Measurements from ENCODE around the gene CRADD. TPM values are rescaled to one million over a fixed set of nuclear protein-coding genes. Genes with fewer than 3 reads are reported as not detected.
"Not testable (repeated sequence)": the region's sequence is repeated elsewhere in the genome, so short reads cannot be mapped to it uniquely, and the experiment has no call there.

CRADD gene
- total RNA-seq, 1 donor from 2014 or later: 30.3 TPM

DNA sequence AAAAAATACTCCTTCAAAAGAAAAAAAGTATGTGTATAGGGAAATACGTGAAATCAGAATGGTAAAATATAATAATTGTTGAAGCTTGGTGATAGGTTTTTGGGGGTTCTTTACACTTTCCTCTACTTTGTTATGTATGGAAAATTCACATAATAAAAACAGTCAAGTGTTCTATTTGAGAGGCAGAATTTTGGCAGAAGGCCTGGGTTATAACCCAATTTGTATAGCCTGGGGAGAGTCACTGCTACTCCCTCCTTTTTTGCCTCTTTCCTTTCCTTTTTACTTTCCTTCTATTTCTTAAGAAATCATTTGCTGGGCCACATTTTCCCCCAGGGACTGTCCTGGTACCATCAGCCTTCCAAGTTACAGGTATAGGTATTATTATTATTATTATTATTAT lies 105.7 kb downstream of the CRADD start:
- DNase-seq (ENCODE audit: low spot score): no peak

DNA sequence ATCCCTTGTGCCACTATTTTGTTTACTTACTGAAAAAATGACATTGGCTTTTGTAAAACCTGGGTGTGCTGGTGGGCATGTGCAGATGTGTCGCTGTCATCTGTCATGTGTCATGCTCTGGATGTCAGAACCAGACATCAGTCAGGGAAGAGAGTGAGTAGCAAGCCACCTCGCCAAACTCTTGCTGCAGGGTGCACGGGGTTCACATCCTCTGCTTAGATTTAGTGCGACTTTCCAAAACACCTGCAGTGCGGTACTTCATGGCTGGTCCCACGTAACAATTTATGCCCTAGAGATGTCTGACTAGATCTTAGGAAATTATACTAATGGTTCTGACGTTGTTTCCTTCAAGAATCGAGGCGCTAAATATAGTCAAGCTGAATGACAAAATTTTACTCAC lies 106.7 kb downstream of the CRADD start:
- DNase-seq (ENCODE audit: low spot score): peak; percentile 5

DNA sequence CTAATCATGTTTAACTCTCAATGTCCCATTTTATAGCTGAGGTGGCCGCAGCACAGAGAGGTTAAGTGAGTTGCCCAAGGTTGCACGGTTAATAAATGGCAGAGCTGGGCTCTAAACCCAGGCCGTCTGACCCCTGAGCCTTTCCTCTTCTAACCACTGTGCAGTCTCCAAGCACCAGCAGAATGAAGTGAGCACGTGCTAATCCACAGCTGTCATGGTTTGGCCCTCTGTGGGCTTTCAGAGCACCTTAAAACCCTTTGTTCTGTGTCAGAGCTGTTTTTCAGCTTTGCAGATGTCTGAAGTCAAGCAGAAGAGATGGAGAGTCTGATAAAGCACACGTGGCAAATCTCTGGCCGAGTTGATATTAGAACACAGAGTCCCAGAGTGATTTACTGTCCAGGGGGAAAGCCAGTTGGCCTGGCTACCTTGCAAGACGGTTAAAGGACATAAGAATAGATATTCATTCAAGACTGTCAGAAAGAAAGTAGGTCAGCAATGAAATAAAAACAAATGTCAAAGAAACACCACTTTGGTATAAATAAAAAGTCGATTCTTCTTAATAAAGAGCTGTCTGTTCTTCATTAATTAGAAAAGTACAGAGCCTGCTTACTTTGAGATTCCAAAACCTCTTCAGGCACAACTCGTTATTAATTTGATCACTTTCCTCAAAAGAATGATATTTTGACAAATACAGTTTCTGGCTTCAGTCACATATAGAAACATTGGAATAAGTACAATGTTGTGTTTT lies 107.3 kb downstream of the CRADD start:
- DNase-seq (ENCODE audit: low spot score): peak; percentile 76

DNA sequence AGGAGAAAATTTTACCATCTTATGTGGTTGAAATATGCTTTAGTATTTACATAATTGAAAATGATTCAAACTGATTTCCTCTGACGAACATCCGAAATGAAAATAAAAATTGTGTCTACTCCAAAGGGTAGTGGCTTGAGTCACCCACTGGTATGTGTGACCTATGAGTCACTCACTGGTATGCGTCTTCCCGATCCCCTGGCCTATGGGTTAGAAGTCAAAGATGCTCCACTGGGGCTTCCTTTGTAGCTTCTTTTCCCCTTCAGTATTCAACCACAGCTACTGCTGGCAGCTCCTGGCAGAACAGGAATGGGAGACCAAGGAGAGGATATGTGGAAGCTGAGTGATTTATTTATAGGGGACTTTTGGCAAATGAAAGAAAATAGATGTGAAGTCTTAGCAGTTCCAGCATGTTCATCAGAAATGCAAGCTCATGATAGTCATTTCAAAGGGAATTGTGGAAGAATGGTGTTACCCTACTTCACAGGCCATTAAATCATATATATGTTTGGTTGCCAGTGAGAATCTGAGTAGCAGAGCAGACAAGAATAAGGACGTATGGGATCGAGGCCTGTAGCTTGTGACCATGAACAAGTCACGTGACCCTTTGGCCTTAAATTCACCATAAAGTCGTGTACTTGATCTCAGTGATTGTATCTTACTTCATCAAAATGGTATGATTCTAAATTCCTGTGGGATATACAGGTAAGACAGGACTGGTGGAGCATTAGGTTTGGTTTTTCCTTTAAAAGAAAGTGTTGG lies 108.3 kb downstream of the CRADD start:
- peak; percentile 60 for DNase-seq (ENCODE audit: low spot score)

DNA sequence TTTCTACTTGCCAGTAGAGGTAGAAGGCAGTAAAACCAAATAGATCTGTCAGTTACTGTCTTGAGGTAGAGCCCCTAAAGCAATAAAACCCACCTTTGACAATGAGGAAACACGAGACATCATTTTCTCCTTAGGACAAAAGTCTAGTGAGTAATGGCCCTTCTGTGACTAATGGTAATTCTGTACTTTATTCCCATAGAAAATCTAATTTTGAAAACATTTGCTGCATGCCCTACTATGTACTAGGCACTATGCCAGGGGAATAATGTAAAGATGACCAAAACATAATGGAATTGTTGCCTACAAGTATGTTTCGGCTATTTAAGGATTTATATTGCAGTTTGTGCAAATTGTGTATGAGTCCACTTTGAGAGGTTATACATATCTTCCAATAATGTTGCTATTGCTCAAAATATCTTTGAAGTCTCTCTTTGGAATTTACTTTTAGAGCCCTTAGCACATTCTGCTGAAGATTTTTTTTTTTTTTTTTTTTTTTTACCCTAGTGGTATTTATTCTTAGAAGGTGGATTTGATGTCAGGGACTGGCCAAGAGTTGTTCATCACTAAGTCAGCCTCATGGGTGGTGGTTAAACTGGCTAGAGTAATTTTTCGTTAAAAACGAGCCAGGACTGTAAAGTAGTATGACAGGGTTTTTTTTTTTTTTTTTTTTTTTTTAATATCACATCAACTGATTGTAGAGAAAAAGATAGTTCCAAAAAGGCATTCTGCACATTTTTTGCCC lies 109.7 kb downstream of the CRADD start:
- DNase-seq (ENCODE audit: low spot score): peak; percentile 18

DNA sequence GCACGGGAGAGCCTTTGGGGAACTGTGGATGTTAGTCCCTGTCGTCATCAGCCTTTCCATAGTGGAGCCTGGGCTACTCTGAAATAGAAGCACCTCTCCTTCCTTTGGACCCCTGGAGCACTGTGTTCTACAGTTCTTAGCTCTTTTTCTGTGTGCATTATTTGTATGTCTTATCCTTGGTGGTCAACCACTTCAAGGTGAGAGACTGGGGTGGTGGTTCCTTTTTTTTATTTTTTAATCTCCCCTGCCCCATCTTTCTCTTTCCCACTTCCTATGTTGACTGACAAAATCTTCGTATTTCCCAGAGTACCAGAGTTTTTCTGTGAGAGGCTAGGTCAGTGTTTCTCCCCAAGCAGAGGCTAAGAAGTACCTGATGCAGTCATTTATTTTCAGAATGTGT lies 111.7 kb downstream of the CRADD start:
- no peak for DNase-seq (ENCODE audit: low spot score)

DNA sequence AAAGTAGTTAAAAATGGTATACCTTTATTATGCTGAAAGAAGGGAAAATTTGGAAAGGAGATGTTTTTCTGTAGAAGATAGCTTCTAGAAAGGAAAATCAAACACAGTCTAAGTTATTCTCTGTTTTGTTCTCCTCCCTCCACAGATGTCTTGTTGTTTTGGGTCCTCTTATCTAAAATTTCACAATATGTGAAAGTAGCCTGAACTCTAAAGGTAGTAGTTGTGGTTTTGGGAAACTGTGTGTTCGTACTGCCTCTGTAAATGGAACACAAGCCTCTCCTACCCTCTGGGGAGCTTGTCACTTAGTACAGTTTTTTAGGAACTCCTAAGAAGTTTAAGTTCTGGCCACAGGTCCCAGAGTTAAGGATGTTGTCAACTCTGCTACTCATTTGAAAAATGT lies 112.6 kb downstream of the CRADD start:
- no peak for DNase-seq (ENCODE audit: low spot score)

DNA sequence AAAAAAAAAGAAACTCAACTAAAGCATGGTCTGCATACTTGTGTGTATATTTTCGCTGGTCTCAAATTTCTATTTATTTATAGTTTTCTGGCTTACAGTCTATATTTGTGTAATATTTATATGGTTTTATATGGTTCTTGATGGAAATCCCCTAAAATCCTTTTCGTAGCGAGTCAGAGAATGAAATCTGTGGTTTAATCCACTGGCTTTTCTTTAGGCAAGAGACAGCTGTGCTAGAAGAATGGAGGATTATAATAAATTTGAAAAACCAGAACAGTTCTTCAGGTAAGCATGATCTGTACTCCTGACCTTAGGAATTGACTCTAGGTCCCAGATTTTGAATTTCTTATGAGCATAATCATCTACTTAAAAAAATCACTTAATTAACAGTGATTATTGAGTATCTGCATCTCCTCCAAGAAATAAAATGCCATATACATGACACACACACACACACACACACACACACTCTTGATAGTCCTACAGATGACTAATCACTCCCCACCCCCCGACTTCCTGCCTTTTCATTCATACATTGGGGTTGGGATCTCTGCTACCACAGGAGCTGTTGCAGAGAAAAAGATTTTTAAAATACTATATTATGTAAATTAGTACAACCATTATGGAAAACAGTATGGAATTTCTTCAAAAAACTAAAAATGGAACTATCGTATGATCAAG lies 113.4 kb downstream of the CRADD start:
- peak; percentile 55 for DNase-seq (ENCODE audit: low spot score)

DNA sequence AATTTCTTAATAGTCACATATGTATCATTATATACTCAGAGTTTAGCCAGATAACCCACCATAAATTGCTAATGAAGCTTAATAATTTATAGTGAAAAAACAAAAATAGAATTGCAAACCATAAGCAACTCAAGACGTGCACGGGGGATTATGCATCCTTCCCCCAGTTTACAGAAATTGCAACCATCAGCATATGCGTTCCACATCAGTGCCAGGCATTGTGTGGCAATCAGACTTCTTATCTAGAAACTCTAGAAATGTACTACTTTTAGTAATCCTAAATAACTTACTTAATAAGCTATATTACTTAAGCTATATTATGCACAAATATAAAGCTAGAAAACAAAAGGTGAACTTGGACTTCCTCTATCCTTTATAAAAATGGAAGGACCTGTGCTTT lies 115.8 kb downstream of the CRADD start:
- DNase-seq (ENCODE audit: low spot score): no peak

DNA sequence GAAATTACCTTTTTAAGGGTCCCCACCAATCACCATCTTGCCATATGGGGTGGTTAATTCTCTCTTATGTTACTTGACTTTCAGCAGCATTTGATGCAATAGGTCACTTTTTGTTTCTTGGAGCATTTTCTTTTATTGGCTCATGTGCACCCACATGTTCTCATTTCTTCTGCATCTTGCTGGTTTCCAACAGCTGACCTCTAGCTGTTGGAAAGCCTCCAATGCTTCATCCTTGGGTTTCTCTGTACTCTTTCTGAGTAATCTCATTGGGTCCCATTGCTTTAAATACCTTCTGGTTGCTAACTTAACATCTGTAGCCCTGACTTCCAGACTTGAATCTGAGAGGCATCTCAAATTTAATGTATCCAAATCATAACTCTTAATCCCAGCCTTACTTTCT lies 116.8 kb downstream of the CRADD start:
- DNase-seq (ENCODE audit: low spot score): peak; percentile 57

DNA sequence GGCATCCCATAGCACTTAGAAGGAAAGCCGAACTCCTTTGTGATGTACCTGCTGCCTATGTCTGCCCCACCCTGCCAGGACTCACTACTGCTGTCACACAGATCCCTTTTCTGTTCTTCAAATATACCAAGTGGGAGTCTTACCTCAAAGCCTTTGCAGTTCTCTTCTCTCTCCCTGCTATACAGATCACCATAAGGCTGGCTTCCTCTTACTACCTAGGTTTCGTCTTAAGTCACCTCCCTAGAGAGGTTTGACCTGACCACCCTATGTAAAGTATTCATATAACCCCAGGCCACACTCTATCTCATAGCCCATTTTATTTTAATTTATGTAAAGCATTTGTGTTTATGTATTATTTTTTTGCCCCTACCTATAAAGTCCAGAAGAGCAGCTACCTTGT lies 117.6 kb downstream of the CRADD start:
- no peak for DNase-seq (ENCODE audit: low spot score)

DNA sequence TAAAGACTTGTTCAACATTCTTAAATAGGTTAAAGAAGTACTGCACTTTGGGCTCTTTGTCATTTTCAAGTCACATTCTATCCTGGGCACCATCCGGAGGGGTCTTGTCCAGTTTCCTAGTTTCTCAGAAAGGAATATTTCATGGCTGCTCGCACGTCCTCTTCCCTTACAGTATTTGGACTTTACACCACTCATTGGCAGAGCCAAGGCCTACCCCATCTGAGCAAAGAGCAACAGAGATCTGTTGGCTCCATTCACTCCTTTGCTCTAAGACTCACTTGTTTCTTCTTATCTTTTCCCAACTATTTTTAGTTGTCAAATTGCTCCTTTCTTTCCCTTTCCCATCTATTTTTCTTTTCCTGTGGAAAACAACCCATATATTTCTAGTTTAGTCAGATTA lies 118.2 kb downstream of the CRADD start:
- no peak for DNase-seq (ENCODE audit: low spot score)

DNA sequence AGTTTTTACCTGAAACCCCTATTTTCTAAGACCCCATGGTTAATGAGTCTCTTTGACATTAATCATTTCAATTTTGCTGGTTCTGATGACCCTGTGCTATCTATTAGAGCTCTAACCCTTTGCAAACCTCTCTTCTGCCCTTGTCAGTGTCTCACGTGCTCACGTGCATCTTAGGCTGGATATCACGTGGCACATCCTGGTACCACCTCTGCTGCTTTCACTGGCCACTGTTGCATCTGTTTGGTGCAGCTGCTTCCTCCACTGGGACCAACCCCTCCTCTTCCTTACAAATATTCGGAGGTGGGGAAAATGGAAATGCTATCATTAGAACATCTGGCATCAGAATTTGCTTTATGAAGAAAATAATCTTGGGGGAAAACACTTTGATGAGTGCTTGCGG lies 119.6 kb downstream of the CRADD start:
- no peak for DNase-seq (ENCODE audit: low spot score)

DNA sequence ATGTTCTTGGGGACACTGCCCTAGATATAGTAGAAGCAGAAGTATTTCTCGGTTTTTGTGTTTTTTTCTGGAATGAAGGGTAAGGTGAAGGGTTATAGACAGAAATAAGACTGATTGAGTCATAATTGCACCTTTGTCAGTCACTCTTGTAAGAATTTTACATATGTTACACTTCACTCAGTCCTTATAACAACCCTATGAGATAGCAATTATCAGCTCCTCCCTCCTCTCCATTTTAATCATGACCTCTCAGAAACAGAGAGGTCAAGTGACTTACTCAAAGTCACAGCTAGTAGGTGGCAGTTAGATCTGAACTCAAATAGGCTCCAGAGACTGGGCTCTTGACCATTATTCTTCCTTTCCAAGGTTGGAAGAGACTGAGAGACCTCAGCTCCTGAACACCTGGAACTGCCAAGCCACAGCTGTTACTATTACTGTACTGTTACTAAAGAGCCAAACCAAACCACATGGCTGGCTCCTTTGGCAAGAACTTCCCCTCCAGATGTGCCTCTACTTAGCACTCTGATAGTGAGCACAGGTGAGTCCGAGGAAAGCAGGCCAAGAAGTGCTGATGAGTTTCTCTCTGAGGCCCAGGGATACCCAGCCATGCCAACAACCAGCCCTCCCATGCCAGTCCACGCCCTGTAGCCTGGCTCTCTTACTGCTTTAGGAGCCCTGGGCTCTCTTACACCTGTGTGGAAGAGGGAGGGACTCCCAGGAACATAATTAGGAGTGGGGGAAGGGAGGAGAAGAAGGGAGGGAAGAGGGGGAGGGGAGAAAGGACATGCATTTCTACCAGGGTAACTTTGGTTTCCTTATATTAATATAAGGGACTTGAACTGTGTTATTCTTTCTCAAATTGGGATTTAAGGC lies 121.3 kb downstream of the CRADD start:
- DNase-seq (ENCODE audit: low spot score): no peak

DNA sequence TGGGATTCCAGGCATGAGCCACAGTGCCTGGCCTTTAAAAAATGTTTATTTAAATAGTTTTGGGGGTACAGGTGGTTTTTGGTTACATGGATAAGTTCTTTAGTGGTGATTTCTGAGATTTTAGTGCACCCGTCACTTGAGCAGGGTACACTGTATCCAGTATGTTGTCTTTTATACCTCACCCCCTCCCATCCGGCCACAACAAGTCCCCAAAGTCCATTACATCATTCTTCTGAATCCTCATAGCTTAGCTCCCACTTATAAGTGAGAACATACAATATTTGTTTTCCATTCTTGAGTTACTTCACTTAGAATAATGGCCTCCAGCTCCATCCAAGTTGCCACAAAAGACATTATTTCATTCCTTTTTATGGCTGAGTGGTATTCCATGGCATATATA lies 124.5 kb downstream of the CRADD start:
- not testable (repeated sequence) for DNase-seq (ENCODE audit: low spot score)

DNA sequence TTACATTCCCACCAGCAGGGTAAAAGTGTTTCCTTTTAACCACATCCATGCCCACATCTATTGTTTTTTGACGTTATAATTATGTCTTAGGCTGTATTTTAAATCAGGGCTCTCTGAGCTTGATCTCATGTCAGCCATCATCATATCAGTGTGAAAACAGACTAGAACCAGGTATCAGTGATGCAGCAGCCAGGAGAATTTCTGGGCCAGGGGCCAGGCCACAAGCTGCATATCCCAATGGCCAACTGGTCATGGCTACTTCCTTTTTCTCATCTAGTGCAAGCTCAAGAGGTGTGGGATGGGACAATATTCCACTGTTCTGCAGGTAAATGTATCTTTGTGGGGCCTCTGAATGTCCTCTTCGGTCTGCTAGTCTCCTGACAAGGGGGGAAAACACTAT lies 125.1 kb downstream of the CRADD start:
- DNase-seq (ENCODE audit: low spot score): no peak

DNA sequence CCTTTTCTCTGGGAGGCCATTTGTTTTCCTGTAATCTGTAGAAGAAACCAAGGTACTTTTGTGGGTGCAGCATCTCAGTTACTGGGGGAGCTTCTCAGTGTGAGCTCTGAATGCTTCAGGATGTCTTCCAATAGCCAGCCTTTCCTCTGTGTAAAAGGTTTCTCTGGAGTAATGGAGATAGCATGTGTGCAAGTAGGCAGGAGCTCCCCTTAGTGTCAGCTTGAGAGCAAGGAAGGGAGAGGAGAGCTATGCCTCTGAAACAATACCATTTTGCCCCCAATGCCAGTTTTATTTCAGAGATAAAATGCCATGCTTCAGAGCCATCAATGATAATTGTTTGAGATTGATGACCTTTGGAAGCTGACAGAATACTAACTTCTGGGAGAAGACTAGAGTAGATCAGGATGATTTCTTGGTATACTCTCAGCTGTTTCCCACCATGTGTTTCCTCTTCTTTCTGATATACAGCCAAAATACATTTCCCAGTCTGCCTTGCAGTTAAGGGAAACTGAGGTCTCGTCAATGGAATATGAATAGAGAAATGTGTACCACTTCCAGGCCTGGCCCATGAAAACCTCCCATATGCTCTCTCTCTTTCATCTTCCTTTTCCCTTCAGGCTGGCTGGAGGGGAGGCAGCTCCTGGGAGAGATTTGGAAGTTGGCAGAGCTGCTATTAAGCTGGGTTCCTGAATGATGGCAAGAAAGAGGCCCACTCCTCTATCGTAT lies 125.7 kb downstream of the CRADD start:
- no peak for DNase-seq (ENCODE audit: low spot score)

DNA sequence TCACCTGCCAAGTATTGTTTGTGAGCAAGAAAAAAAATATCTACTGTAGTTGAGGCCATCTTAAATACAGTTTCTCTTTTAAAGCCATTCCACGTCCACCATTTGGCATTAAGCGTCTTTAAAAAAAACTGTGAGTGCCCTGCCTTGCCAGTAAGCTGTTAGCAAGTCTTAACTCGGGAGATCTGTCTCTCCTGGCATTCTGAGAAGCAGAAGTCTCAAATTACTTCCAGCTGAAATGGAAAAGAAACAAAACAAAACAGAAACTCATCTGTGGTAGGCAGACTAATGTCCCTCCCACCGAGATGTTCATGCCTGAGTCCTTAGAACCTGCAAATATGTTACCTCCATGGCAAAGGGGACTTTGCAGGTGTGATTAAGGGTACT lies 126.2 kb downstream of the CRADD start:
- peak; percentile 76 for DNase-seq (ENCODE audit: low spot score)

DNA sequence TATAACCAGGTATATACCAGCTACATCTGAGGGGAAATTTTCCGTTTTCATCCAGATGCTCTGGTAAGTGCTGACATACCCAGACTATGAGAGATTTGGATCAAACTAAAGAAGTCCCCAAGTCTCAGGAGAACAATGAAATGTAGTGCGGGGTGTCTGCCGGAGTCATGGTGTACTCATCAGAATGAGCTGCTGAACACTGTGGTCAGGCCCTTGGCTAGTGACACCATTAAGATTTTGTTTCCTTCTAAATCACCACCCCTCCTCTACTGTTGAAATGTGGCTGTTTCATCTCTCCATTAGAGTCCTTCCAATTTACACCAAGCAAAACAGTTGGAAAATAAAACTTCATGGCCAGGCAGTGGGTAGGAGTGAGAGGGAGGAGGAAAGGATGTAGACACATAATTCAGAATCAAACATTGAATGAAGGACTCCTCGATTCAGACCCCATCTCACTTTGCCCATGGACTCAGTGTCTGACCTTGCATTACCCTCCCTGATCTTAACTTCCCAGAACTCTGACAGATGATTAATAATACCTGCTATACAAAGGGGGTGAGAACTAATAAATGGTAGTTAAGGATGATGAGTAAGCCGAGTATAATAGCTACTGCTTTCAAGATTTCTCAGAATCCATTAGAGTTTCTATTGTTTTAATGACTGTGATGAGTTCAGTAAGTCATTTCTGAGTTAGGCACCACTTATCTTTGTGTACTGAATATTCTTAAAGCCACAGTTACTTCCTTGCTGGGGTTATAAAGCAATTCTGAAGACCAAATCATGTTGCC lies 127.4 kb downstream of the CRADD start:
- no peak for DNase-seq (ENCODE audit: low spot score)

Data from umbilical cord (tissue), 2 donors.